GM18505 (cell line): Measurements from ENCODE around the gene SIRPB2.

Experiments
- ATAC-seq: cut with Tn5 transposase; IDR thresholded peaks from one replicate; pipeline ENCODE4 v1.9.1; 2021; ENCODE audit not compliant: unreplicated experiment
- POLR2A ChIP-seq: IDR thresholded peaks from 4 replicates; pipeline ENCODE4 v1.6.1; 2011; ENCODE audit warnings: borderline replicate concordance; ENCODE audit not compliant: insufficient read depth, insufficient read length; ENCODE audit errors: extremely low read depth

SIRPB2 gene

GRCh38 chr20:1491281-1491840 is at the start of gene SIRPB2:
TSS of gene SIRPB2 (minus strand) at chr20:1491420. CDS start at chr20:1491359, 61 bp downstream.
- ATAC-seq: no peak

GRCh38 chr20:1539816-1540419 is 48.7 kb upstream of the SIRPB2 start:
- ATAC-seq: no peak
- TF ChIP-seq POLR2A: no peak

More at GRCh38 chr20:1491281-1491840, at the start of gene SIRPB2:
- no peak for TF ChIP-seq POLR2A

- no peak for TF ChIP-seq POLR2A
- no peak for ATAC-seq
These were observed 47.4 kb upstream of the SIRPB2 start for GRCh38 chr20:1538655-1539054.

GRCh38 chr20:1537731-1538058 is 46.5 kb upstream of the SIRPB2 start:
- no peak for ATAC-seq
- no peak for TF ChIP-seq POLR2A

- ATAC-seq: no peak
- TF ChIP-seq POLR2A: no peak
These were observed 45.9 kb upstream of the SIRPB2 start for GRCh38 chr20:1536893-1537730.

- peak; percentile 89 for ATAC-seq
- TF ChIP-seq POLR2A: no peak
These were observed 44.4 kb upstream of the SIRPB2 start for GRCh38 chr20:1535420-1536175.

- ATAC-seq: no peak
These were observed 43.3 kb upstream of the SIRPB2 start for GRCh38 chr20:1534526-1534925.

GRCh38 chr20:1533059-1533458 is 41.8 kb upstream of the SIRPB2 start:
- ATAC-seq: no peak
- TF ChIP-seq POLR2A: no peak

More at GRCh38 chr20:1534526-1534925, 43.3 kb upstream of the SIRPB2 start:
- TF ChIP-seq POLR2A: no peak

- no peak for TF ChIP-seq POLR2A
- no peak for ATAC-seq
These were observed 37.6 kb upstream of the SIRPB2 start for GRCh38 chr20:1528811-1529210.

GRCh38 chr20:1527923-1528322 is 36.7 kb upstream of the SIRPB2 start:
- TF ChIP-seq POLR2A: no peak
- no peak for ATAC-seq

GRCh38 chr20:1526896-1527295 is 35.7 kb upstream of the SIRPB2 start:
- TF ChIP-seq POLR2A: no peak
- no peak for ATAC-seq

- no peak for ATAC-seq
- no peak for TF ChIP-seq POLR2A
These were observed 35.1 kb upstream of the SIRPB2 start for GRCh38 chr20:1526310-1526709.

- ATAC-seq: no peak
- TF ChIP-seq POLR2A: no peak
These were observed 32.8 kb upstream of the SIRPB2 start for GRCh38 chr20:1524004-1524403.
